Hematopoietic multipotent progenitor cell treated with erythropoietin and hydrocortisone succinate and interleukin-3 and kit ligand, for 6 days (in vitro differentiated cells): Measurements from ENCODE around the gene ATP2C2.

Experiments
- DNase-seq: peaks from one replicate; pipeline ENCODE4 v3.0.0-alpha.2; 2015

Gene ATP2C2

GRCh38 chr16:84479716-84480450 lies 111.5 kb downstream of the ATP2C2 start:
- DNase-seq, result no peak

- no peak for DNase-seq
Observed at GRCh38 chr16:84481051-84481735, 112.9 kb downstream of the ATP2C2 start.

GRCh38 chr16:84482001-84482891 lies 113.9 kb downstream of the ATP2C2 start:
- DNase-seq, result no peak

- DNase-seq, result no peak
Observed at GRCh38 chr16:84482951-84483881, 114.9 kb downstream of the ATP2C2 start.

GRCh38 chr16:84483882-84484565 lies 115.7 kb downstream of the ATP2C2 start:
- DNase-seq, result no peak

GRCh38 chr16:84484579-84485254 lies 116.4 kb downstream of the ATP2C2 start:
- peak; percentile 64 for DNase-seq

GRCh38 chr16:84485255-84486010 lies 117.1 kb downstream of the ATP2C2 start:
- DNase-seq, result no peak

- DNase-seq, result no peak
Observed at GRCh38 chr16:84486126-84486525, 117.8 kb downstream of the ATP2C2 start.

GRCh38 chr16:84486551-84487235 lies 118.4 kb downstream of the ATP2C2 start:
- no peak for DNase-seq

- no peak for DNase-seq
Observed at GRCh38 chr16:84487358-84487757, 119.0 kb downstream of the ATP2C2 start.

GRCh38 chr16:84489131-84489530 lies 120.8 kb downstream of the ATP2C2 start:
- DNase-seq, result no peak

- no peak for DNase-seq
Observed at GRCh38 chr16:84495506-84495905, 127.2 kb downstream of the ATP2C2 start.

- DNase-seq, result no peak
Observed at GRCh38 chr16:84496991-84497390, 128.7 kb downstream of the ATP2C2 start.

- DNase-seq, result no peak
Observed at GRCh38 chr16:84497418-84498222, 129.3 kb downstream of the ATP2C2 start.

GRCh38 chr16:84498223-84498610 lies 129.9 kb downstream of the ATP2C2 start:
- DNase-seq, result no peak

GRCh38 chr16:84498859-84499620 lies 130.7 kb downstream of the ATP2C2 start:
- no peak for DNase-seq

GRCh38 chr16:84499638-84500037 lies 131.3 kb downstream of the ATP2C2 start:
- no peak for DNase-seq

- DNase-seq, result no peak
Observed at GRCh38 chr16:84500531-84500930, 132.2 kb downstream of the ATP2C2 start.
